ENCODE results near the gene ALOX12B.

DNA sequence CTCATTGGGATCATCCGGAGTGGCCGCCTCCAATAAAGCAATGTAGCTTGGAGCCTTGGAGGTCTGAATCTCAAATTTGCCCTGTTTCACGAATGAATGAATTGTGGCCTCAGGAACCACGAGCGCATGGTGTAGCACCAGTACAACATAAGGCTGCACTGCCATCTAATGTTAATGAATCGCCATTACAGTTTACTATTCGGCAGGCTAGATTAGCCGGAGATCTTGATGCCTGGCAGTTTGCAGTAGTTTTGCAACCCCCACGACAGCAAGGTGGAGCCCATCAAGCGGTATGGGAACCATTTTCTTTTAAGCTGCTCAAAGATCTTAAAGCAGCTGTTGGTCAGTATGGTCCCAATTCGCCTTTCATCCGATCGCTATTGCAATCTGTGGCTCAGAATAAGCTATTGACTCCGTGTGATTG, 29.8 kb downstream of the ALOX12B start:
- TF ChIP-seq EZH2phosphoT487 (IDR thresholded peaks at IDR 0.05; ENCODE audit: unreplicated experiment) (no peak), POLR2AphosphoS5 (IDR thresholded peaks at IDR 0.05; ENCODE audit: low read depth) (no peak), EZH2 (IDR thresholded peaks at IDR 0.05; ENCODE audit: low read depth, unreplicated experiment) (no peak), JUNB (IDR thresholded peaks at IDR 0.05; ENCODE audit: unreplicated experiment) (no peak), NANOG (IDR thresholded peaks at IDR 0.05; ENCODE audit: borderline replicate concordance) (no peak), CREB1 (CRISPR knock-in tag; IDR thresholded peaks at IDR 0.05; ENCODE audit: low read depth) (no peak)
- TF ChIP-seq, protein P1, sequence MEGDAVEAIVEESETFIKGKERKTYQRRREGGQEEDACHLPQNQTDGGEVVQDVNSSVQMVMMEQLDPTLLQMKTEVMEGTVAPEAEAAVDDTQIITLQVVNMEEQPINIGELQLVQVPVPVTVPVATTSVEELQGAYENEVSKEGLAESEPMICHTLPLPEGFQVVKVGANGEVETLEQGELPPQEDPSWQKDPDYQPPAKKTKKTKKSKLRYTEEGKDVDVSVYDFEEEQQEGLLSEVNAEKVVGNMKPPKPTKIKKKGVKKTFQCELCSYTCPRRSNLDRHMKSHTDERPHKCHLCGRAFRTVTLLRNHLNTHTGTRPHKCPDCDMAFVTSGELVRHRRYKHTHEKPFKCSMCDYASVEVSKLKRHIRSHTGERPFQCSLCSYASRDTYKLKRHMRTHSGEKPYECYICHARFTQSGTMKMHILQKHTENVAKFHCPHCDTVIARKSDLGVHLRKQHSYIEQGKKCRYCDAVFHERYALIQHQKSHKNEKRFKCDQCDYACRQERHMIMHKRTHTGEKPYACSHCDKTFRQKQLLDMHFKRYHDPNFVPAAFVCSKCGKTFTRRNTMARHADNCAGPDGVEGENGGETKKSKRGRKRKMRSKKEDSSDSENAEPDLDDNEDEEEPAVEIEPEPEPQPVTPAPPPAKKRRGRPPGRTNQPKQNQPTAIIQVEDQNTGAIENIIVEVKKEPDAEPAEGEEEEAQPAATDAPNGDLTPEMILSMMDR (conservative IDR thresholded peaks at IDR 0.05; ENCODE audit: low read depth in 2 of 2) = peak; percentile 71 to 94
- TF ChIP-seq, protein P2, sequence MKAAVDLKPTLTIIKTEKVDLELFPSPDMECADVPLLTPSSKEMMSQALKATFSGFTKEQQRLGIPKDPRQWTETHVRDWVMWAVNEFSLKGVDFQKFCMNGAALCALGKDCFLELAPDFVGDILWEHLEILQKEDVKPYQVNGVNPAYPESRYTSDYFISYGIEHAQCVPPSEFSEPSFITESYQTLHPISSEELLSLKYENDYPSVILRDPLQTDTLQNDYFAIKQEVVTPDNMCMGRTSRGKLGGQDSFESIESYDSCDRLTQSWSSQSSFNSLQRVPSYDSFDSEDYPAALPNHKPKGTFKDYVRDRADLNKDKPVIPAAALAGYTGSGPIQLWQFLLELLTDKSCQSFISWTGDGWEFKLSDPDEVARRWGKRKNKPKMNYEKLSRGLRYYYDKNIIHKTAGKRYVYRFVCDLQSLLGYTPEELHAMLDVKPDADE (IDR thresholded peaks at IDR 0.05) = no peak
- TF ChIP-seq, protein P3, sequence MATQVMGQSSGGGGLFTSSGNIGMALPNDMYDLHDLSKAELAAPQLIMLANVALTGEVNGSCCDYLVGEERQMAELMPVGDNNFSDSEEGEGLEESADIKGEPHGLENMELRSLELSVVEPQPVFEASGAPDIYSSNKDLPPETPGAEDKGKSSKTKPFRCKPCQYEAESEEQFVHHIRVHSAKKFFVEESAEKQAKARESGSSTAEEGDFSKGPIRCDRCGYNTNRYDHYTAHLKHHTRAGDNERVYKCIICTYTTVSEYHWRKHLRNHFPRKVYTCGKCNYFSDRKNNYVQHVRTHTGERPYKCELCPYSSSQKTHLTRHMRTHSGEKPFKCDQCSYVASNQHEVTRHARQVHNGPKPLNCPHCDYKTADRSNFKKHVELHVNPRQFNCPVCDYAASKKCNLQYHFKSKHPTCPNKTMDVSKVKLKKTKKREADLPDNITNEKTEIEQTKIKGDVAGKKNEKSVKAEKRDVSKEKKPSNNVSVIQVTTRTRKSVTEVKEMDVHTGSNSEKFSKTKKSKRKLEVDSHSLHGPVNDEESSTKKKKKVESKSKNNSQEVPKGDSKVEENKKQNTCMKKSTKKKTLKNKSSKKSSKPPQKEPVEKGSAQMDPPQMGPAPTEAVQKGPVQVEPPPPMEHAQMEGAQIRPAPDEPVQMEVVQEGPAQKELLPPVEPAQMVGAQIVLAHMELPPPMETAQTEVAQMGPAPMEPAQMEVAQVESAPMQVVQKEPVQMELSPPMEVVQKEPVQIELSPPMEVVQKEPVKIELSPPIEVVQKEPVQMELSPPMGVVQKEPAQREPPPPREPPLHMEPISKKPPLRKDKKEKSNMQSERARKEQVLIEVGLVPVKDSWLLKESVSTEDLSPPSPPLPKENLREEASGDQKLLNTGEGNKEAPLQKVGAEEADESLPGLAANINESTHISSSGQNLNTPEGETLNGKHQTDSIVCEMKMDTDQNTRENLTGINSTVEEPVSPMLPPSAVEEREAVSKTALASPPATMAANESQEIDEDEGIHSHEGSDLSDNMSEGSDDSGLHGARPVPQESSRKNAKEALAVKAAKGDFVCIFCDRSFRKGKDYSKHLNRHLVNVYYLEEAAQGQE (IDR thresholded peaks at IDR 0.05; ENCODE audit: unreplicated experiment) = no peak

Data from GM23338 (cell line).